Stimulated activated CD4-positive, alpha-beta T cell treated with anti-CD3 and anti-CD28 coated beads, TNF-alpha, amount 100 ng/mL, for 4 hours (primary cell): ENCODE results near the gene MUC20.
"Not testable (repeated sequence)": the region's sequence is repeated elsewhere in the genome, so short reads cannot be mapped to it uniquely, and the experiment has no call there.

Source experiments
- DNase-seq, 3 experiments: peaks; one replicate each; pipeline ENCODE4 v3.0.0-alpha.2; 2020; ENCODE audit warnings: low read depth in 3 of 3

MUC20 gene

DNA sequence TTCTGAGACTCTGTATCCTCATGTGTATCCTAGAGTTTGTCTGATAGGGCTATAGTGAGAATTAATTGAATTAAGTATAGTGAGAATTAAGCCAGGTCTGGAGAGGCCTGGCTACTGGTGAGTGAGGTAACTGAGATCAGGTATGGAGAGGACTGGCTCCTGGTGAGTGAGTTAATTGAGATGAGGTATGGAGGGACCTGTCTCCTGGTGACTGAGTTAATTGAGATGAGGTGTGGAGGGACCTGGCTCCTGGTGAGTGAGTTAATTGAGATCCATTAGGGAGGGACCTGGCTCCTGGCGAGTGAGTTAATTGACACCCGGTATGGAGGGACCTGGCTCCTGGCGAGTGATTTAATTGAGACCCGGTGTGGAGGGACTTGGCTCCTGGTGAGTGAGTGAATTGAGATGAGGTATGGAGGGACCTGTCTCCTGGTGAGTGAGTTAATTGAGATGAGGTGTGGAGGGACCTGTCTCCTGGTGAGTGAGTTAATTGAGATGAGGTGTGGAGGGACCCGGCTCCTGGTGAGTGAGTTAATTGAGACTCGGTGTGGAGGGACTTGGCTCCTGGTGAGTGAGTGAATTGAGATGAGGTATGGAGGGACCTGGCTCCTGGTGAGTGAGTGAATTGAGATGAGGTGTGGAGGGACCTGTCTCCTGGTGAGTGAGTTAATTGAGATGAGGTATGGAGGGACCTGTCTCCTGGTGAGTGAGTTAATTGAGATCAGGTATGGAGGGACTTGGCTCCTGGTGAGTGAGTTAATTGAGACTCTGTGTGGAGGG is 10.5 kb upstream of the MUC20 start:
- not testable (repeated sequence) for DNase-seq

DNA sequence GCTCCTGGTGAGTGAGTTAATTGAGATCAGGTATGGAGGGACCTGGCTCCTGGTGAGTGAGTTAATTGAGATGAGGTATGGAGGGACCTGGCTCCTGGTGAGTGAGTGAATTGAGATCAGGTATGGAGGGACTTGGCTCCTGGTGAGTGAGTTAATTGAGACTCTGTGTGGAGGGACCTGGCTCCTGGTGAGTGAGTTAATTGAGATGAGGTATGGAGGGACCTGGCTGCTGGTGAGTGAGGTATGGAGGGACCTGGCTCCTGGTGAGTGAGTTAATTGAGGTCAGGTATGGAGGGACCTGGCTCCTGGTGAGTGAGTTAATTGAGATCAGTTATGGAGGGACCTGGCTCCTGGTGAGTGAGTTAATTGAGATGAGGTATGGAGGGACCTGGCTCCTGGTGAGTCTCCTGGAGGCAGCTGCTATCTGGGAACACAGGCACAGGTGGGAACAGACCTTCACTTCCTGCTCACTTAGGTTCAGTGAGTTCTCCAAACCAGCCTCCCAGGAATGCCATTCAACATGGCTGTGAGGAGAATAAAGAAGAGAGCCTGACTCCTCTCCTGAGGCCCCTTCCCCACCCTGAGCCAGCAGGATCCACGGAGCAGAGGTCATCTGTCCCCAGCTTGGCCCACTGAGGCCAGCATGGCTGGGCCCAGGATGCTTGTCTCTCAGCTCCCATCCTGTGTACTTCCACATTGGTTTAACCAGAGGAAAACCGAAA is 9.5 kb upstream of the MUC20 start:
- DNase-seq = not testable (repeated sequence)

DNA sequence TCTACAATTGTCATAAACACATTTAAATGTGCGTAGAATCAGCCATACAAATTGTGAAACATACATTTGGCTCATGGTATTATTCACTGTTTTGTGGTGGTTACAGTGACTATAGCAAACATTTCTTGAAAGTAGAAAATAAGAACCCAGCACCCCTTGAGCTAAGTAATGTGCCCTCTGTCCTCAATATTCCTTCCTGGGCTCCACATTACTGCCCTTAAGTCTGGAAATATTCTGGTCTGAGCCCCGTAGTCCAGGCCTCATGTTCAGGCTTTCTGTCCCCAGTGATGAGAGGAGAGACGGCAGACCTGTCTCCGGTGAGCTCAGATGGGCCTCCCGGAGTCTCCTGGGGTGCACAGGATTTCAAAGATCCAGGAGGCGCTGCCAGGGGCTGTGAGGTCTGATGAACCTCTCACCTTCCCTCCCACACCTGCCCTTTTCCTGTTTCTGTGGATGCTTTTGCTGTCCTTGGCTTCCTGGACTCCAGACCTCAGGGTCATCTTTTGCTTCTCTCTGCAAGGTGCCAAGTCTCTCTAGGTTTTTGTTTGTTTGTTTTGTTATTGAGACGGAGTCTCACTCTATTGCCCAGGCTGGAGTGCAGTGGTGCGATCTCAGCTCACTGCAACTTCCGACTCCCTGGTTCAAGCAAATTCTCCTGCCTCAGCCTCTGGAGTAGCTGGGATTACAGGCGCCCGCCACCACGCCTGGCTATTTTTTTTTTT is 8.8 kb upstream of the MUC20 start:
- DNase-seq = no peak

- not testable (repeated sequence) for DNase-seq
These were observed 8.3 kb upstream of the MUC20 start for GRCh38 chr3:195712535-195712910.

- DNase-seq = not testable (repeated sequence)
These were observed 7.6 kb upstream of the MUC20 start for GRCh38 chr3:195713150-195713549.

GRCh38 chr3:195714380-195715011 is 6.3 kb upstream of the MUC20 start:
- no peak for DNase-seq

GRCh38 chr3:195715134-195715533 is 5.6 kb upstream of the MUC20 start:
- DNase-seq = no peak

DNA sequence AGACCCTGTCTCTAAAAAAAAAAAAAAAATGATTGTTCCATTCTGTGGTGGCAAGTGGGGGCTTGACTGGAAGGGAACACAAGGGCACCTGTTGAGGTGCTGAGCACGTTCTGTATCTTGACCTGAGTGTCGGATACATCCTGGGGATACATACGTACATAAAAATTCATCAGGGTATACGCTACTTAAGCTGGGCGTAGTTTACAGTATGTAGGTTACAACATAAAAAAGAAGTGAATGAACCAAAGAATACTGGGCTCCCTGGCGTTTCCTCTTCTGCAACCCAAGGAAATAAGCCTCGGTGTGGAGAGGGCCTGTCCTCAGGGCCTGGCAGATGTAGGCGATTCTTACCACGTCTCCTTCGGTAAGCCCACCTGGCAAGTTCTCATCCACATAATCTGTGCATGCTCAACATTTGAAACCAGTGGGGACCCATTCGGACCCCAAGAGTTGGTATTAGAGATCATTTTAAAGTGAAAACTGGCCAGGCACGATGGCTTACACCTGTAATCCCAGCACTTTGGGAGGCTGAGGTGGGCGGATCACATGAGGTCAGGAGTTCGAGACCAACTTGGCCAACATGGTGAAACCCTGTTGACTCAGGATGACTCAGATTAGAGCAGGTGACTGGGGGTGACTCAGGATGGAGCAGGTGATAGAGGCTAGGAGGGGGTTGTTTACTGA is 5.1 kb upstream of the MUC20 start:
- DNase-seq = no peak

GRCh38 chr3:195717416-195717815 is 3.4 kb upstream of the MUC20 start:
- no peak for DNase-seq

DNA sequence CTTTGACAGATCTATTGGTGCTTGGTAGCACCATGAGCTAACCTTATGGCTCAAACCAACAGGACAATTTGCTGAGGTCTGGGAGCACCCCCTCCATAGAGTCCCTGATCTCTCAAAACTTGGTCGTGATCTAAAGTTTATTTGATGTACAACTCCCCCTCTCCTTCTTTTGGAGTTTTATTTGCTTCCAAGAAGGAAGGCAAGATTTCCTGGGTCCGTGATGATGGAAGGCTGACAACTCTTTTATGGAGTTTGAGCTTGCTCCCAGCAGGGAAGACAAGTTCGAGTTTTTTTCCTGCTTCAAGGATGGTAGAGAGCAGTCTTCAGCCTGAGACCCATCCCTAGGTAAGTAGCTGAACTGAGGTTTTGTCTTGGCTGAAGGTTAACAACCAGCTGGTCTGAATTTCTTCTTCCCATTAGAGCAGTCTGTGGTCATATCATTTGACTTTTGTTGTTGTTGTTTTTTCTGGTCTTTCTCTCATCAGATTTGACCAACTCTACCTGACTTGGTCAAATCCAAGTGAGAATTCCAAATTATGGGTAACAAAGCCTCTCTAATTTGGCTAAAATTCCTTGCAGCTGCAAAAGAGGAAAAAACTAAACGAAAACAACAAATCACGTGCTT is 2.8 kb upstream of the MUC20 start:
- DNase-seq = no peak

DNA sequence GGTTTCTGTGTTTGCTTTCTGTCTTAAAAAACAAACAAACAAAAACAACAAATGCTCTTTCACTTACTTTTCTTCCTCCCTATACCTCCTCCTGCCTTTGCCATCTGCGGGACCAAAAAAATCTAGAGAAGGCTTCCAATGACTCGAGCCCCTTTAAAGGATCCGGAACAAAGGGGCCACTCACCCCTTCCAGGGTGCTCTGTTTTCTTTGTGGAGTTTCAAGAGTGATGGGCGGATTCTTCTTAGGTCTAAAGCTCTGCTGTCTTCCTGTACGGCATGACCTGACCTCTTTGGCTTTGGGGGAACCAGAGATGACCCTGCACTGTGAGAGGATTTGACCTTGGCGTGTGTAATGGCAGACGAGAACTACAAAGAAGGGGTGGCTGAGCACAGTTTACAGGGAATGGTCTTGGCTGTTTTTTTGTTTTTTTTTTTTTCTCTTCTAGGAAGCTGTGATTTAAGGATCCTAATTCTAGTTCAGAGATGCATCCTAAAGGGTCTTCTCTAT is 2.2 kb upstream of the MUC20 start:
- no peak for DNase-seq

- DNase-seq = not testable (repeated sequence)
These were observed 1.1 kb upstream of the MUC20 start for GRCh38 chr3:195719514-195720254.

GRCh38 chr3:195722139-195722995 is 1.6 kb downstream of the MUC20 start:
- DNase-seq = not testable (repeated sequence)

DNA sequence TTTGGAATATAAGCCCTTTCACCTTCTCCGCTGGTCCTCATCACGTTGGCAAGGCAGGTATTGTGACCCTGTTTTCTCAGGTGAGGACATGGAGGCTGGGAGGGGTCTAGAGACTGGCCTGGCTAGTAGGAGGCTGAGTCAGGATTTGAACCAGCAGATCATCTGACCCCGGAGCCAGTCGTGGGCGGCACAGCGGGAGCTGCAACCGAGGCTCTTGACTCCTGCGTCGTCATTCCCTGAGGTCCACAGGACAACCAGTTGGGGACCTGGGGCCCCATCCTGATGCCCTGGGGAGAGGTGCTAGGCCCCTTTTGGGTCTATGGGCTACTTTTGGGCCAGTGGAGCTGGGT is 2.2 kb downstream of the MUC20 start:
- not testable (repeated sequence) for DNase-seq

GRCh38 chr3:195724363-195724762 is 3.6 kb downstream of the MUC20 start:
- not testable (repeated sequence) for DNase-seq

DNA sequence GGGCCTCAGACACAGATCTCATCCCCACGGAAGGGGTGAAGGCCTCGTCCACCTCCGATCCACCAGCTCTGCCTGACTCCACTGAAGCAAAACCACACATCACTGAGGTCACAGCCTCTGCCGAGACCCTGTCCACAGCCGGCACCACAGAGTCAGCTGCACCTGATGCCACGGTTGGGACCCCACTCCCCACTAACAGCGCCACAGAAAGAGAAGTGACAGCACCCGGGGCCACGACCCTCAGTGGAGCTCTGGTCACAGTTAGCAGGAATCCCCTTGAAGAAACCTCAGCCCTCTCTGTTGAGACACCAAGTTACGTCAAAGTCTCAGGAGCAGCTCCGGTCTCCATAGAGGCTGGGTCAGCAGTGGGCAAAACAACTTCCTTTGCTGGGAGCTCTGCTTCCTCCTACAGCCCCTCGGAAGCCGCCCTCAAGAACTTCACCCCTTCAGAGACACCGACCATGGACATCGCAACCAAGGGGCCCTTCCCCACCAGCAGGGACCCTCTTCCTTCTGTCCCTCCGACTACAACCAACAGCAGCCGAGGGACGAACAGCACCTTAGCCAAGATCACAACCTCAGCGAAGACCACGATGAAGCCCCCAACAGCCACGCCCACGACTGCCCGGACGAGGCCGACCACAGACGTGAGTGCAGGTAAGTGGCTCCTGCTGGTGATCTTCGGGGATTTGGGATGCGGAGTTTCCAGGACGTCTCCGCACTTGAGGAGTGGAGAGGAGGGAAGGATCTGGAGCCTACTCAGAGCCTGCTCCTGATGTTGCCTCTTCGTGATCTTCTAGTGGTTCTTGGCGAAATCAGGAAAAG is 5.3 kb downstream of the MUC20 start:
- DNase-seq = not testable (repeated sequence)

DNA sequence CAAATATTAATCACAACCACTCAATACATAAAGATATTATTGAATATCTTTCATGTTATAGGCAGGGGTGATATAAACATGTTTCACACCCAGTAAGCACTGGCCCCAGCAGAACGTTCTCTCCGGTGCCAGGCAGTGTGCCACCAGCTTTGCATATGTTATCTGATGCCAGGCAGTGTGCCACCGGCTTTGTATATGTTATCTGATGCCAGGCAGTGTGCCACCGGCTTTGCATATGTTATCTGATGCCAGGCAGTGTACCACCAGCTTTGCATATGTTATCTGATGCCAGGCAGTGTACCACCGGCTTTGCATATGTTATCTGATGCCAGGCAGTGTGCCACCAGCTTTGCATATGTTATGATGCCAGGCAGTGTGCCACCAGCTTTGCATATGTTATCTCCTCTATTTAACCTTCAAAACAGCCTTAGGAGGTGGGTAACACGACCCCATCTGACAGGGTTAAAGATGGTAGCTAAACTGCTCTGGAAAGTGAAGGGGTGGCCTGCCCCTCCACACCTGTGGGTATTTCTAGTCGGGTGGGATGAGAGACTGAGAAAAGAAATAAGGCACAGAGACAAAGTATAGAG is 6.9 kb downstream of the MUC20 start:
- DNase-seq = no peak

DNA sequence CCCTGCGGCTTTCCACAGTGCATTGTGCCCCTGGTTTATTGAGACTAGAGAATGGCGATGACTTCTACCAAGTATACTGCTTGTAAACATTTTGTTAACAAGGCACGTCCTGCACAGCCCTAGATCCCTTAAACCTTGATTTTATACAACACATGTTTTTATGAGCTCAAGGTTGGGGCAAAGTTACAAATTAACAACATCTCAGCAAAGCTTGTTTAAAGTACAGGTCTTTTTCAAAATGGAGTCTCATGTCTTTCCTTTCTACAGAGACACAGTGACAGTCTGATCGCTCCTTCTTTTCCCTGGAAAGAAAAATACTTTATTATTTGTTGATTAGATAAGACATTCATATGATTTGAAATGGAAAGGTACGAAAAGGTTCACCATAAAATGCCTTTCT is 8.0 kb downstream of the MUC20 start:
- DNase-seq = not testable (repeated sequence)
